SU-DHL-6 (cell line): ENCODE results near the gene PGC.

Experiments used
- H2AFZ ChIP-seq: fragments of 200-600 bp; sonication (generic); 2 replicates; pipeline ENCODE4 v1.6.1; 2014; ENCODE audit warnings: low read depth, mild to moderate bottlenecking, moderate library complexity, mixed read lengths, antibody characterized with exemption, low read length; ENCODE audit not compliant: severe bottlenecking
- H3F3A ChIP-seq: fragments of 200-600 bp; shearing (Covaris generic); 2 replicates; pipeline ENCODE4 v1.6.0; 2016; ENCODE audit warnings: antibody characterized with exemption, mild to moderate bottlenecking; ENCODE audit not compliant: insufficient read depth
- H3K27ac ChIP-seq: fragments of 200-600 bp; sonication (generic); 2 replicates; pipeline ENCODE4 v1.5.1; 2016; ENCODE audit warnings: low read depth, mild to moderate bottlenecking, low read length, moderate library complexity, mixed read lengths
- H3K27me3 ChIP-seq: fragments of 200-600 bp; sonication (generic), shearing (Covaris generic); 2 replicates; pipeline ENCODE4 v1.6.0; 2014; ENCODE audit warnings: mild to moderate bottlenecking, low read length
- H3K36me3 ChIP-seq: fragments of 200-600 bp; sonication (generic); 2 replicates; pipeline ENCODE4 v1.6.1; 2014; ENCODE audit warnings: mild to moderate bottlenecking, low read length, mixed read lengths
- H3K4me2 ChIP-seq: fragments of 300-600, 200-600 bp; shearing (Covaris generic), sonication (generic); 2 replicates; pipeline ENCODE4 v1.6.0; 2014; ENCODE audit warnings: low read length, low read depth, mild to moderate bottlenecking; ENCODE audit not compliant: poor library complexity, severe bottlenecking
- H3K4me3 ChIP-seq: fragments of 200-600 bp; sonication (generic); 2 replicates; pipeline ENCODE4 v1.5.1; 2014; ENCODE audit warnings: antibody characterized with exemption, low read length, mild to moderate bottlenecking, mixed read lengths; ENCODE audit not compliant: insufficient read depth, poor library complexity, severe bottlenecking
- H3K79me2 ChIP-seq: fragments of 200-600 bp; sonication (generic); 2 replicates; pipeline ENCODE4 v1.6.1; 2014; ENCODE audit warnings: mild to moderate bottlenecking, low read length, moderate library complexity; ENCODE audit not compliant: insufficient read depth
- H3K9ac ChIP-seq: fragments of 200-600 bp; sonication (generic); 2 replicates; pipeline ENCODE4 v1.7.0; 2014; ENCODE audit warnings: mild to moderate bottlenecking, low read length
- H3K9me2 ChIP-seq: fragments of 200-600 bp; sonication (generic); replicated peaks from 2 replicates; pipeline ENCODE4 v1.6.1; 2014; ENCODE audit warnings: low read length; ENCODE audit not compliant: insufficient read depth
- H3K9me3 ChIP-seq: fragments of 200-600 bp; sonication (generic); 2 replicates; pipeline ENCODE4 v1.6.1; 2014; ENCODE audit warnings: low read length, mixed read lengths; ENCODE audit not compliant: insufficient read depth
- H4K20me1 ChIP-seq: fragments of 200-600 bp; sonication (generic); 2 replicates; pipeline ENCODE4 v1.6.1; 2014; ENCODE audit warnings: low read depth, mild to moderate bottlenecking, antibody characterized with exemption, low read length, moderate library complexity, mixed read lengths
- EZH2phosphoT487 ChIP-seq: fragments of 200-600 bp; sonication (generic), shearing (Covaris generic); conservative IDR thresholded peaks from 2 replicates; pipeline ENCODE4 v1.6.1; 2018; ENCODE audit warnings: mild to moderate bottlenecking, antibody characterized with exemption, low read length, moderate library complexity, mixed read lengths
- TF ChIP-seq, protein P1 (sequence below): fragments of 200-600 bp; sonication (generic); IDR thresholded peaks from one replicate; pipeline ENCODE4 v1.5.1; 2017; ENCODE audit warnings: antibody characterized with exemption, mild to moderate bottlenecking, low read length, moderate library complexity; ENCODE audit not compliant: insufficient read depth, poor library complexity, severe bottlenecking

PGC gene

GRCh38 chr6:41747256-41748101 lies at the start of gene PGC:
PGC (minus strand) TSS chr6:41747397; CDS start chr6:41747334, 63 bp downstream.
- Histone ChIP-seq H3K27ac (no peak within 1 kb of the TSS), H3K27me3 (no peaks in the 10 kb centered on the region), H4K20me1 (no peaks in the 10 kb centered on the region), H3K79me2 (no peaks in the 10 kb centered on the region), H3K9me2 (no peaks in the 10 kb centered on the region), H2AFZ (no peak within 1 kb of the TSS), H3K9me3 (no peaks in the 10 kb centered on the region), H3K4me2 (no peak within 1 kb of the TSS), H3K4me3 (no peak within 1 kb of the TSS), H3K9ac (no peak within 1 kb of the TSS), H3F3A (no peaks in the 10 kb centered on the region), H3K36me3 (no peaks in the 10 kb centered on the region)
- TF ChIP-seq, protein P1, sequence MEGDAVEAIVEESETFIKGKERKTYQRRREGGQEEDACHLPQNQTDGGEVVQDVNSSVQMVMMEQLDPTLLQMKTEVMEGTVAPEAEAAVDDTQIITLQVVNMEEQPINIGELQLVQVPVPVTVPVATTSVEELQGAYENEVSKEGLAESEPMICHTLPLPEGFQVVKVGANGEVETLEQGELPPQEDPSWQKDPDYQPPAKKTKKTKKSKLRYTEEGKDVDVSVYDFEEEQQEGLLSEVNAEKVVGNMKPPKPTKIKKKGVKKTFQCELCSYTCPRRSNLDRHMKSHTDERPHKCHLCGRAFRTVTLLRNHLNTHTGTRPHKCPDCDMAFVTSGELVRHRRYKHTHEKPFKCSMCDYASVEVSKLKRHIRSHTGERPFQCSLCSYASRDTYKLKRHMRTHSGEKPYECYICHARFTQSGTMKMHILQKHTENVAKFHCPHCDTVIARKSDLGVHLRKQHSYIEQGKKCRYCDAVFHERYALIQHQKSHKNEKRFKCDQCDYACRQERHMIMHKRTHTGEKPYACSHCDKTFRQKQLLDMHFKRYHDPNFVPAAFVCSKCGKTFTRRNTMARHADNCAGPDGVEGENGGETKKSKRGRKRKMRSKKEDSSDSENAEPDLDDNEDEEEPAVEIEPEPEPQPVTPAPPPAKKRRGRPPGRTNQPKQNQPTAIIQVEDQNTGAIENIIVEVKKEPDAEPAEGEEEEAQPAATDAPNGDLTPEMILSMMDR = no peak
- TF ChIP-seq EZH2phosphoT487 = no peak

- no peak overlapping the region for H3K27ac ChIP-seq
- no peaks in the 10 kb centered on the region for H3K9me2 ChIP-seq
- no peaks in the 10 kb centered on the region for H3K9me3 ChIP-seq
- peaks cover 5% of the 10 kb centered on the region; the same call in 1 of the 2 replicates for H3K36me3 ChIP-seq
- peaks cover 24% of the 10 kb centered on the region for H3F3A ChIP-seq
- TF ChIP-seq, protein P1 = no peak
- no peak for TF ChIP-seq EZH2phosphoT487
- H4K20me1 ChIP-seq = no peaks in the 10 kb centered on the region
- H3K79me2 ChIP-seq = no peaks in the 10 kb centered on the region
- H3K4me3 ChIP-seq = no peak overlapping the region
- no peak overlapping the region for H3K9ac ChIP-seq
- H3K4me2 ChIP-seq = no peak overlapping the region
- no peaks in the 10 kb centered on the region for H3K27me3 ChIP-seq
- H2AFZ ChIP-seq = no peak overlapping the region
Observed at GRCh38 chr6:41796474-41796873, 49.3 kb upstream of the PGC start.

DNA sequence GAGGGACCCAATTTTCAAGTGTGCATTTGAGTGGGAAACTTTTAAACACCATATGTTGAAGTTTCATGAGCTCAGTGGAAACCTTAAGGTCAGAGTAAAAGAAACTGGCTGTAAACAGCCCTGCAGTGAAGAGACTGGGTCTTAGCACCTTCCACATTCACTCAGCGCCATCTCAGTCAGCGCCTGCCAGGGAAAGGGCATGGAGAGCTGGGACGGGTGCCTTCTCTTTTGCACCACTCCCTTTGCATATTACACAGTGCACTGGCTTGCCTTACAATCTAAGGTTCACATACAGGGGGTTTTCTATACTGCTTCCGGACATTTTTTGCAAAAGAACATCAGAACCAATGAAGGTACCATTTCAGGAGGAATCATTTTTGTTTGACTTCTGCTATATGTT lies 44.8 kb upstream of the PGC start:
- TF ChIP-seq EZH2phosphoT487 = no peak
- TF ChIP-seq, protein P1 = no peak
- Histone ChIP-seq H3K27me3 (no peaks in the 10 kb centered on the region), H3K79me2 (peaks cover 17% of the 10 kb centered on the region), H3K4me2 (no peak overlapping the region), H3K9ac (no peak overlapping the region), H3K36me3 (peaks cover 24% of the 10 kb centered on the region), H3K9me2 (no peaks in the 10 kb centered on the region), H3K27ac (no peak overlapping the region), H2AFZ (no peak overlapping the region), H3K4me3 (no peak overlapping the region), H4K20me1 (no peaks in the 10 kb centered on the region), H3K9me3 (no peaks in the 10 kb centered on the region), H3F3A (peaks cover 45% of the 10 kb centered on the region)
